HG03066 (cell line): Measurements from ENCODE around the gene GRHL3.

Experiments
- ATAC-seq: cut with Tn5 transposase; IDR thresholded peaks from one replicate; pipeline ENCODE4 v1.9.1; 2021; ENCODE audit warnings: low read depth; ENCODE audit not compliant: unreplicated experiment

The GRHL3 gene

DNA sequence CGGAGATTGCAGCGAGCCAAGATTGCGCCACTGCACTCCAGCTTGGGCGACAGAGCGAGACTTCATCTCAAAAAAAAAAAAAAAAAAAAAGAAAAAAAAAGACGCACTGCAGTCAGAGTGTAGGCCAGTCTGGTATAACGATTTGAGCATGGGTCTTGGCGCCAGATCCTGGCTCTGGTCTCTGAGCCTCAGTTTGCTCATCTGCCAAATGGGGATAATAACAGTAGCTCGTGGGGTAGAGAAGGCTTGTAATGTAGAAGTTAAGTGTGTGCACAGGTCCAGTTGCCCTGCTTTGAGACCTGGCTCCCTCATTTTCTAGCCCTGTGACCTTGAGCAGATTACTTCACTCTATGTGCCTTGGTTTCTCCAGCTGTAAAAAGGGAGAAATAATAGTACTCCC lies 26.3 kb upstream of the GRHL3 start:
- ATAC-seq, result no peak

- ATAC-seq, result no peak
These were observed 25.5 kb upstream of the GRHL3 start for GRCh38 chr1:24293392-24294227.

DNA sequence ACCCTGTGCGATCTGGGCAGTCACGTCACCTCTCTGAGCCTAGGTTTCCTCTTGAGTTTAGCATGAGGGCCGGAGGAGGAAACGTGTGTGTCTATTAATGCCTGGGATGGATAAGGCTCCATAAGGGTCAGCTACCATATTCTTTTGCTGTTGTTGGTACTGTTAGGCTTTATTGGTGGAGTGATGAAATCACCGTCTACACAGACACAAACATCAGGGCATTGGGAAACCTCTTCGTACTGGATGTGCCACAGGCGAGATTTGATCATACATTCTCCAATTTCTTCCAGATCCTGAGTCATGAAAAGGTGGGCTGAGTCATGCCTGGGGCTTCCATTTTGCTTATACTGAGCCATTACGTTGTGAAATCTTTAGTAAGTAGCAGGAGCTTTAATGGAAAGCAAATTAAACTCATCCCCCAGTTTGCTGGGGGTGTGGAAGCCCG lies 24.9 kb upstream of the GRHL3 start:
- no peak for ATAC-seq

- no peak for ATAC-seq
These were observed 24.3 kb upstream of the GRHL3 start for GRCh38 chr1:24294716-24295371.

DNA sequence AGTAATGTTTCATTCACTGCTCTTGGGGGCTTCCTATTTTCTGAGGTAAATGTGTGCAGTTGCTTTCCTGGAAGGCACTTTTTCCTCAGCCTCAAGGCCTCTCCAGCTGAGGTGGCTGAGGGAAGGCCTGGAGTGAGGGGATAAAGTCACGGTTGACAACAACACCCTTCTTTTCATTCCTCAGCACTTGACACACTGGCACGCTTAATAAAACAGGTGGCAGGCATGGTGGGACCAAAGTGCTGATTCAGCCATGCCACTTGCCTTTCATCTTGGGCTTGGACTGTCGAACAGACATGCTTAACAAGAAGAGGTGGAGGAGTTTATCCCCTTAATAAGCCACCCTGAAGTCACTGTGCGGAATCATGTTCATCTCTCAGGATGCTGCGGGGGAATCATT lies 23.6 kb upstream of the GRHL3 start:
- no peak for ATAC-seq

- no peak for ATAC-seq
These were observed 21.8 kb upstream of the GRHL3 start for GRCh38 chr1:24297187-24297851.

- ATAC-seq, result no peak
These were observed 21.3 kb upstream of the GRHL3 start for GRCh38 chr1:24297852-24298232.

GRCh38 chr1:24298606-24299005 lies 20.6 kb upstream of the GRHL3 start:
- no peak for ATAC-seq

- no peak for ATAC-seq
These were observed 19.3 kb upstream of the GRHL3 start for GRCh38 chr1:24299901-24300300.

- ATAC-seq, result no peak
These were observed 18.0 kb upstream of the GRHL3 start for GRCh38 chr1:24300971-24301784.

- no peak for ATAC-seq
These were observed 17.4 kb upstream of the GRHL3 start for GRCh38 chr1:24301785-24302175.

- ATAC-seq, result no peak
These were observed 16.9 kb upstream of the GRHL3 start for GRCh38 chr1:24302209-24302611.

GRCh38 chr1:24303600-24303999 lies 15.6 kb upstream of the GRHL3 start:
- no peak for ATAC-seq

GRCh38 chr1:24304763-24305162 lies 14.4 kb upstream of the GRHL3 start:
- ATAC-seq, result no peak

DNA sequence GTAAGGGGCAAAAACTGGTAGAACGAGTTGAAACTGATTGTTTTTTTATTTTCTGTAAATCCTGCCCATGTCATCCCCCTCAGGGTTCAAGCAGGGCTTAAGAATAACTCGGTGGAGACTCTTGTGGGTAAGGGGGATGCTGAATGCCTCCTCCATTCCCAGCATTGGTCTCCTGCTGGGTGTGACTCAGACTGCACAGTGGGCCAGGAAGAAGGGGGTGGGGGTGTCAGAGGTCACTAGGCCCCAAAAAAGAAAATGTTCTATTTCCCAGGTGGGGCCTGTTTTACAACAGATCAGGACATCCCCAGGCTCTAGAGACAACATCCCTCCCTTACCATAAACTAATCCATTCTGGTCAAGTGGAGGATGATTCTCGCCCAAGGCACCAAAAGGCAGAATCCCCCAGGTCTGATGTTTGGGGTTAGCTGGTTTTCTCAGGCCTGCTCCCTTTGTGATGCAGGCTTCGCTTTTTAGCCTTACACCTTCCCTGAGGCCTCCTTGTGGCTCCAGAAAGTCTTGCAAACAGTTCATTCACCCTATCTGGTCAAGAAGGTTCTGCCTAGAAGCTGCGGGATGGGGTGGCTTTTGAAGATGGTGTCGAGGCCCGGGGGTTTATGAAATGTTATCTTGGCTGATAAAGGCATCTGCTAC lies 10.7 kb upstream of the GRHL3 start:
- no peak for ATAC-seq

- no peak for ATAC-seq
These were observed 9.2 kb upstream of the GRHL3 start for GRCh38 chr1:24309762-24310485.

GRCh38 chr1:24311234-24311633 lies 7.9 kb upstream of the GRHL3 start:
- ATAC-seq, result no peak

- ATAC-seq, result no peak
These were observed 7.4 kb upstream of the GRHL3 start for GRCh38 chr1:24311741-24312140.

- ATAC-seq, result no peak
These were observed 3.8 kb upstream of the GRHL3 start for GRCh38 chr1:24315391-24315790.

- ATAC-seq, result no peak
These were observed 2.5 kb upstream of the GRHL3 start for GRCh38 chr1:24316645-24317044.
